HG02571 (cell line): ENCODE results near the gene CYP8B1.
A peak's percentile ranks its signal among the peaks of the same experiment; 100 is the strongest.

Source experiments
- ATAC-seq: cut with Tn5 transposase; IDR thresholded peaks from one replicate; pipeline ENCODE4 v1.9.1; 2021; ENCODE audit warnings: mild to moderate bottlenecking, moderate library complexity; ENCODE audit not compliant: unreplicated experiment

CYP8B1 gene

GRCh38 chr3:42855219-42855546 lies 20.5 kb downstream of the CYP8B1 start:
- no peak for ATAC-seq

GRCh38 chr3:42853739-42854302 lies 21.9 kb downstream of the CYP8B1 start:
- no peak for ATAC-seq

- ATAC-seq, result no peak
These were observed 22.6 kb downstream of the CYP8B1 start for GRCh38 chr3:42853056-42853455.

- ATAC-seq, result no peak
These were observed 23.2 kb downstream of the CYP8B1 start for GRCh38 chr3:42852441-42852840.

- ATAC-seq, result no peak
These were observed 24.3 kb downstream of the CYP8B1 start for GRCh38 chr3:42851228-42851834.

- ATAC-seq, result no peak
These were observed 25.4 kb downstream of the CYP8B1 start for GRCh38 chr3:42850263-42850662.

GRCh38 chr3:42849017-42849416 lies 26.7 kb downstream of the CYP8B1 start:
- no peak for ATAC-seq

GRCh38 chr3:42847731-42848130 lies 27.9 kb downstream of the CYP8B1 start:
- no peak for ATAC-seq

- ATAC-seq, result no peak
These were observed 28.8 kb downstream of the CYP8B1 start for GRCh38 chr3:42846685-42847522.

- ATAC-seq, result no peak
These were observed 30.9 kb downstream of the CYP8B1 start for GRCh38 chr3:42844815-42845214.

GRCh38 chr3:42844412-42844713 lies 31.3 kb downstream of the CYP8B1 start:
- no peak for ATAC-seq

GRCh38 chr3:42843713-42844411 lies 31.8 kb downstream of the CYP8B1 start:
- ATAC-seq, result no peak

GRCh38 chr3:42841332-42841731 lies 34.3 kb downstream of the CYP8B1 start:
- no peak for ATAC-seq

GRCh38 chr3:42839616-42840015 lies 36.1 kb downstream of the CYP8B1 start:
- peak; percentile 95 for ATAC-seq

GRCh38 chr3:42838571-42838970 lies 37.1 kb downstream of the CYP8B1 start:
- ATAC-seq, result no peak

GRCh38 chr3:42836150-42837123 lies 39.2 kb downstream of the CYP8B1 start:
- ATAC-seq, result no peak

- ATAC-seq, result no peak
These were observed 44.4 kb downstream of the CYP8B1 start for GRCh38 chr3:42831321-42831713.

- ATAC-seq, result no peak
These were observed 45.0 kb downstream of the CYP8B1 start for GRCh38 chr3:42830437-42831320.

- no peak for ATAC-seq
These were observed 45.8 kb downstream of the CYP8B1 start for GRCh38 chr3:42829628-42830436.
